Stimulated activated CD8-positive, alpha-beta memory T cell treated with anti-CD3 and anti-CD28 coated beads, Interleukin-12 subunit alpha, Interleukin-12 subunit beta, amount 100 ng/mL, for 4 hours (primary cell): ENCODE measurements around the gene OSBPL2.

Source experiments
- DNase-seq: peaks from one replicate; pipeline ENCODE4 v3.0.0-alpha.2; 2020; ENCODE audit warnings: low read depth

The OSBPL2 gene

DNA sequence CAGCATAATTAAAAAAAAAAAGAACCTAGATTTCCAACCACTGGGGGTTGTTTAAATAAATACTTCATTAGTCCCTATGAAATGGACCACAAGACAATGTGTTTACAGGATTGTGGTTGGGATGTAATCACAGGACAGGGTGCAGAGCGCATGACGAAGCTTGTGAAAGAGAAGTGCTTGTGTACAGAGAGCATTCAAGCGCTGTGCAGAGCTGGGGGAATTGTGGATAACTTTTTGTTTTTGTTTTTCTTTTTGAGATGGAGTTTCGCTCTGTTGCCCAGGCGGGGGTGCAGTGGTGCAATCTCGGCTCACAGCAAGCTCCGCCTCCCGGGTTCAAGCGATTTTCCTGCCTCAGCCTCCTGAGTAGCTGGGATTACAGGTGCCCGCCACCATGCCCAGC, 106.5 kb downstream of the OSBPL2 start:
- DNase-seq: no peak
